Measurements from ENCODE around the gene PAPPA2. TPM values are rescaled to one million over a fixed set of nuclear protein-coding genes. Genes with fewer than 3 reads are reported as not detected.

The PAPPA2 gene
- total RNA-seq, 1 experiment from 2014 or later = 0.03 TPM

DNA sequence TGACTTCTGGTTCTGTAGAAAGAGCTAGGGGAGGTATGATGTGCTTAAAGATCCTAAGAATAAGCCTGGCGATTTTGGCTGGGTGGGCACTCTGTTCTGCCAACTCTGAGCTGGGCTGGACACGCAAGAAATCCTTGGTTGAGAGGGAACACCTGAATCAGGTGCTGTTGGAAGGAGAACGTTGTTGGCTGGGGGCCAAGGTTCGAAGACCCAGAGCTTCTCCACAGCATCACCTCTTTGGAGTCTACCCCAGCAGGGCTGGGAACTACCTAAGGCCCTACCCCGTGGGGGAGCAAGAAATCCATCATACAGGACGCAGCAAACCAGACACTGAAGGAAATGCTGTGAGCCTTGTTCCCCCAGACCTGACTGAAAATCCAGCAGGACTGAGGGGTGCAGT, 93.3 kb downstream of the PAPPA2 start:
- Histone ChIP-seq H3K4me1 (ENCODE audit: control insufficient read depth, insufficient read depth, low read length) (no peaks in the 10 kb centered on the region), H3K4me3 (ENCODE audit: low read depth in 2 of 2, low read length in 2 of 2) (no peak overlapping the region), H3K9me3 (ENCODE audit: control insufficient read depth, insufficient read depth, low read depth, low read length) (no peaks in the 10 kb centered on the region), H3K27me3 (ENCODE audit: control insufficient read depth, insufficient read depth, low read length) (peaks cover 2% of the 10 kb centered on the region; the same call in 1 of the 2 replicates), H3K27ac (ENCODE audit: low read length) (no peak overlapping the region), H3K36me3 (ENCODE audit: control insufficient read depth, insufficient read depth, low read length) (no peaks in the 10 kb centered on the region)
- no peak for TF ChIP-seq SIN3A (IDR thresholded peaks at IDR 0.05; ENCODE audit: borderline replicate concordance, insufficient read depth, low read depth, low read length)
- TF ChIP-seq TCF7L2 (IDR thresholded peaks at IDR 0.05; ENCODE audit: low read depth, low read length) = no peak
- TF ChIP-seq, protein P1, sequence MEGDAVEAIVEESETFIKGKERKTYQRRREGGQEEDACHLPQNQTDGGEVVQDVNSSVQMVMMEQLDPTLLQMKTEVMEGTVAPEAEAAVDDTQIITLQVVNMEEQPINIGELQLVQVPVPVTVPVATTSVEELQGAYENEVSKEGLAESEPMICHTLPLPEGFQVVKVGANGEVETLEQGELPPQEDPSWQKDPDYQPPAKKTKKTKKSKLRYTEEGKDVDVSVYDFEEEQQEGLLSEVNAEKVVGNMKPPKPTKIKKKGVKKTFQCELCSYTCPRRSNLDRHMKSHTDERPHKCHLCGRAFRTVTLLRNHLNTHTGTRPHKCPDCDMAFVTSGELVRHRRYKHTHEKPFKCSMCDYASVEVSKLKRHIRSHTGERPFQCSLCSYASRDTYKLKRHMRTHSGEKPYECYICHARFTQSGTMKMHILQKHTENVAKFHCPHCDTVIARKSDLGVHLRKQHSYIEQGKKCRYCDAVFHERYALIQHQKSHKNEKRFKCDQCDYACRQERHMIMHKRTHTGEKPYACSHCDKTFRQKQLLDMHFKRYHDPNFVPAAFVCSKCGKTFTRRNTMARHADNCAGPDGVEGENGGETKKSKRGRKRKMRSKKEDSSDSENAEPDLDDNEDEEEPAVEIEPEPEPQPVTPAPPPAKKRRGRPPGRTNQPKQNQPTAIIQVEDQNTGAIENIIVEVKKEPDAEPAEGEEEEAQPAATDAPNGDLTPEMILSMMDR (IDR thresholded peaks at IDR 0.05) = no peak
- TF ChIP-seq POLR2AphosphoS5 (IDR thresholded peaks at IDR 0.05; ENCODE audit: low read depth, low read length) = no peak
- TF ChIP-seq, protein P2, sequence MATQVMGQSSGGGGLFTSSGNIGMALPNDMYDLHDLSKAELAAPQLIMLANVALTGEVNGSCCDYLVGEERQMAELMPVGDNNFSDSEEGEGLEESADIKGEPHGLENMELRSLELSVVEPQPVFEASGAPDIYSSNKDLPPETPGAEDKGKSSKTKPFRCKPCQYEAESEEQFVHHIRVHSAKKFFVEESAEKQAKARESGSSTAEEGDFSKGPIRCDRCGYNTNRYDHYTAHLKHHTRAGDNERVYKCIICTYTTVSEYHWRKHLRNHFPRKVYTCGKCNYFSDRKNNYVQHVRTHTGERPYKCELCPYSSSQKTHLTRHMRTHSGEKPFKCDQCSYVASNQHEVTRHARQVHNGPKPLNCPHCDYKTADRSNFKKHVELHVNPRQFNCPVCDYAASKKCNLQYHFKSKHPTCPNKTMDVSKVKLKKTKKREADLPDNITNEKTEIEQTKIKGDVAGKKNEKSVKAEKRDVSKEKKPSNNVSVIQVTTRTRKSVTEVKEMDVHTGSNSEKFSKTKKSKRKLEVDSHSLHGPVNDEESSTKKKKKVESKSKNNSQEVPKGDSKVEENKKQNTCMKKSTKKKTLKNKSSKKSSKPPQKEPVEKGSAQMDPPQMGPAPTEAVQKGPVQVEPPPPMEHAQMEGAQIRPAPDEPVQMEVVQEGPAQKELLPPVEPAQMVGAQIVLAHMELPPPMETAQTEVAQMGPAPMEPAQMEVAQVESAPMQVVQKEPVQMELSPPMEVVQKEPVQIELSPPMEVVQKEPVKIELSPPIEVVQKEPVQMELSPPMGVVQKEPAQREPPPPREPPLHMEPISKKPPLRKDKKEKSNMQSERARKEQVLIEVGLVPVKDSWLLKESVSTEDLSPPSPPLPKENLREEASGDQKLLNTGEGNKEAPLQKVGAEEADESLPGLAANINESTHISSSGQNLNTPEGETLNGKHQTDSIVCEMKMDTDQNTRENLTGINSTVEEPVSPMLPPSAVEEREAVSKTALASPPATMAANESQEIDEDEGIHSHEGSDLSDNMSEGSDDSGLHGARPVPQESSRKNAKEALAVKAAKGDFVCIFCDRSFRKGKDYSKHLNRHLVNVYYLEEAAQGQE (IDR thresholded peaks at IDR 0.05; ENCODE audit: insufficient read depth in 1 of 2, low read depth in 2 of 2, low read length in 1 of 2) = no peak
- ATAC-seq = no peak
- in situ Hi-C loops (cut with HindIII; ENCODE audit: low pct_unique_long_range_greater_than_20kb, low sequenced_read_pairs) = no loop called here
- no TSS peak for BruUV-seq (replicated peaks)
- POLR2A ChIA-PET = no interaction called here
- CTCF ChIA-PET = no interaction called here
- no peak for DNase-seq (ENCODE audit: low read depth, low spot score)
- intact Hi-C loops (cut with micrococcal nuclease; ENCODE audit: unreplicated experiment) = no loop called here

DNA sequence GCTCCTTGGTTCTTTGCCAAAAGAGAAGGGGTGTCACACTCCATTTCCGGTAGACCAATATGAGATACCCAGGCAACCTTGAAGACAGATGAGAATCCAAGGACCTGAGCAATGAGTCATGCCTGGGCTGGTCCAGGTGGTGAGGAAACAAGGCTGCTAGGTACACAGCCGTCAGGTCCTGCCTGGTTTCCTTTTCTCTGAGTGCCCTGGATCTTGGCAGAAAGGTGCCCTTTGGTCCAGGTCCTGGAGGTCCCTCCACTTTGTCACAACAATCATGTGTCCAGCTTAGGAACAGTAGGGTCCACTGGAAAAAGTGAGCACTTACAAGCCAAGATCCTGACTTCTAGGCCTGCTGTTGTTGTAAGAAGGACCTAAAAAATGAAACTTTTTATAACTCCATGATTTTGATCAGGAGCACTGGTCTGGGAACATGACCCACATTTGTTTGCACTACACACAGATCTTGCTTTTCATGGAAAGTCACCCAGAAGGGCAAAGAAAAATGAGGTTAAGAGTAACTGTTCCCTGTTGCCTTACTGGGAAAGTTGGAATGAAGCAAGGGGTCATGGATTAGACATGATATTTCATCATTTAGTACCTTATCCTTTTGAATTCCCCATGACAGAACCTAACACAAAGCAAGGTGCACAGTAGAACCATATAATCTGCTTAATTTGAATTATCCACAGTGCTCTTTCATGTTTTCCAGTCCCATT, 94.7 kb downstream of the PAPPA2 start:
- BruUV-seq (replicated peaks) = no TSS peak
- POLR2A ChIA-PET = no interaction called here
- intact Hi-C loops (cut with micrococcal nuclease; ENCODE audit: unreplicated experiment) (no loop called here), in situ Hi-C loops (cut with HindIII; ENCODE audit: low pct_unique_long_range_greater_than_20kb, low sequenced_read_pairs) (no loop called here)
- Histone ChIP-seq H3K27me3 (ENCODE audit: control insufficient read depth, insufficient read depth, low read length) (peaks cover under 1% of the 10 kb centered on the region; the same call in 1 of the 2 replicates), H3K27ac (ENCODE audit: low read length) (no peak overlapping the region), H3K9me3 (ENCODE audit: control insufficient read depth, insufficient read depth, low read depth, low read length) (no peaks in the 10 kb centered on the region), H3K4me1 (ENCODE audit: control insufficient read depth, insufficient read depth, low read length) (no peaks in the 10 kb centered on the region), H3K36me3 (ENCODE audit: control insufficient read depth, insufficient read depth, low read length) (no peaks in the 10 kb centered on the region), H3K4me3 (ENCODE audit: low read depth in 2 of 2, low read length in 2 of 2) (no peak overlapping the region)
- no peak for ATAC-seq
- TF ChIP-seq SIN3A (IDR thresholded peaks at IDR 0.05; ENCODE audit: borderline replicate concordance, insufficient read depth, low read depth, low read length) = no peak
- TF ChIP-seq, protein P1 (IDR thresholded peaks at IDR 0.05) = no peak
- TF ChIP-seq POLR2AphosphoS5 (IDR thresholded peaks at IDR 0.05; ENCODE audit: low read depth, low read length) = no peak
- DNase-seq (ENCODE audit: low read depth, low spot score) = no peak
- CTCF ChIA-PET = no interaction called here
